Activated naive CD4-positive, alpha-beta T cell treated with Interleukin-2 at 50 U/mL for 16 hours (primary cell): ENCODE data around the gene PABPC1L.
"Not testable (repeated sequence)": the region's sequence is repeated elsewhere in the genome, so short reads cannot be mapped to it uniquely, and the experiment has no call there.

Experiments used
- DNase-seq: peaks from one replicate; pipeline ENCODE4 v3.0.0-alpha.2; 2020

Gene PABPC1L

DNA sequence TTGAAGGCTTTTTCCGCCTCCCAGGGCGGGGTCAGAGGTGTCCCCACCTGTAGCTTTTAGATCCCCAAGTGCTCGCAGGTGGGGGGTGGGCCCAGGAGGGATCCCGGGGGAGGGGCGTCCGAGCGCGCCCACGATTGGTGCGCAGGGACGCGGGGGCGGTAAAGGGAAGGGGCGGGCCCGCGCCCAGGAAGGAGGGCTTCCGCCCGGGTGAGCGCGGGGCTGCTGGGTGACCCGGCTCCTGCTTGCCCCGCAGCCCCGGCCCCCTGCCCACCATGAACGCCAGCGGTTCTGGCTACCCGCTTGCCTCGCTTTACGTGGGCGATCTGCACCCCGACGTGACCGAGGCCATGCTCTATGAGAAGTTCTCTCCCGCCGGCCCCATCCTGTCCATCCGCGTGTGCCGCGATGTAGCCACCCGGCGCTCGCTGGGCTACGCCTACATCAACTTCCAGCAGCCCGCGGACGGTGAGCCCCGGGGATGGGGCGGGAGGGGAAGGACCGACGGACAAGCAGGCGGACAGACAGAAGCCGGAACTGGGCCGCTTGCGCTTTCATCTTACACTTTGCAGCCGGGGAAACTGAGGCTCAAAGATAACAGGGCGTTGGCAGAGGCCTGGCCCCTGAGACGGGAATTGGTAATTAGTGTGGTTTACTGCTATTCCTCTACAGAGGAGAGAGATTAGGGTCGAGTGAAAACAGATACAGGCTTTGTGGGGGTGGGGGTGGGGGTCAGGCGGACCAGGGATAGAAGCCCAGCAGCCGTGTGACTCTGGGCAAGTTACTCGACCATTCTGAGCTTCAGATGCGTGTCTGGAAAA, at the start of gene PABPC1L:
PABPC1L (plus strand) TSS at position 189 of the 818 bp plus-strand sequence; CDS start at position 273, 84 bp downstream.
- peak; percentile 77 for DNase-seq

- DNase-seq = no peak
Measured at GRCh38 chr20:44861531-44862006, 48.3 kb upstream of the PABPC1L start.

GRCh38 chr20:44862286-44862685, 47.6 kb upstream of the PABPC1L start:
- DNase-seq = no peak

- not testable (repeated sequence) for DNase-seq
Measured at GRCh38 chr20:44863365-44864084, 46.3 kb upstream of the PABPC1L start.

- not testable (repeated sequence) for DNase-seq
Measured at GRCh38 chr20:44864493-44864892, 45.4 kb upstream of the PABPC1L start.

DNA sequence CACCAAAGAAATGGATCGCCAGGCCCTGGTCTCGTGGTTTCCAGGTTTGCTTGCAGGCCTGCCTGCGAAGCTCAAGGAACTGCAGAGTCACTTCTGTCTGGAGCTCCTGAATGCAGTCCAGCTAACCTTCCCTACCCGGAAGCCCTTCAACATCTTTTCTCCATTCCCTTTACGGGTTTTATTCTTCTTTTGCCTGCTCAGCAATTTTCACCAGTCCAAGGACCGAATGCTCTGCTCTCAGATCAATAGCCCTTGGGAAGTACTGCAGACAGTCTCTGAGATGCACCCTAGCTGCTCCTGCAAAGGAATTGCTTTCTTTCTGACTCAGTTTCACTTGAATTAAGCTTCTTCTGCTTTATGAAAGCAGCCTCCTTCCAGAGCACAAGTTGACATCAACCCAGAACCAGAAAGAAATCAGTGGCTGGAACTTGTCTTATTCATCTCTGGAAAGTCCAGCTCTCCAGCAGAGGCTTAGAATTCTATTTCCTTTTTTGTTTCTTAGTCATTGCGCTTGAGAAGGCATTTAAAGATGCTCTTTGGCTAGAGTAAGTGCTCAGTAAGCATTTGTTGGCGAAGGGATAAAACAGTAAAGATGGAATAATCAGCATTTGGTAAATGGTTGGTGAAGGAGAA, 43.0 kb upstream of the PABPC1L start:
- no peak for DNase-seq

DNA sequence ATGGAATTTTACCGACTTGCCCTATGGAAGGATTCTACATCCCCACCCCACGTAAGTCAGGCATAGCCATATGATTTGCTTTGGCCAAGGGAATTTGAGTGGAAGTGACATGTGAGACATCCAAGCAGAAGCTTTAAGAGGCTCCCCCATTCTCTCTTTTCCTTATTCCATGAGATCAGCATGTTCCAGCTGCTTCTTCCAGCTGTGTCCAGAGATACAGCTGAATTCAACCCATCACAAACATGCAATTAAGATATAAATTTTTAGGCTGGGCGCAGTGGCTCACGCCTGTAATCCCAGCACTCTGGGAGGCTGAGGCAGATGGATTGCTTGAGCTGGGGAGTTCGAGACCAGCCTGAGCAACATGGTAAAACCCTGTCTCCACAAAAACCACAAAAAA, 40.4 kb upstream of the PABPC1L start:
- no peak for DNase-seq

- DNase-seq = not testable (repeated sequence)
Measured at GRCh38 chr20:44882360-44882759, 27.5 kb upstream of the PABPC1L start.

DNA sequence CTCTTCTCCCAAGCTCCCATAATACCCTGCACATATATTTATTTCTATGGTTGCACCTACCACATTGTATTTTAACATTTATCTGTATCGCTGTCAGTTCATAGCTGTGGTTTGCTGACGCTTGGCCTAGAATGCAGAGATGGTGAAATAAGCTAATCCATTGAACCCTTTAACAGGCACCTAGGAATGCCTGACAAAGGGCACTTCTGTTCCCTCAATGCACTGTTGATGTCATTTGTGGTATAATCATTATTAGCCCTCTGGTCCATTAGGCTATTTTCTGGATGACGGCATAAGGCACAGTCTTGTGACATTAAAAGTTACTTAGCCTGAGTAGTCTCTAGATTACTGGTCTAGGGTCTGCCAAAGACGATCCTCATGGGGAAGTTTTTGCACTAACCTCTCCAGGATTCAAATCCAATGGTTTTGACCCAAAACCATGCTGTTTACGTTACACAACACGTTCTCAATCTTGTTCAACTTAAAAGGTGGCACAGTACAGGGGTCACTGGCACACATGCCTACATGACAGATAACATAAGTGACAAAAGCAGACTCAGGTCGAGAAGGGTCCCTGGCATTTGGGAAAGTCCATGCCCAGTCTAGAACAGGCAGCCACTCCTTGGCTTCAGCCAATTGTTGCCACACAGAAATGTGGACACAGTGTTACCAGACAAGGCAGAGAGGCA, 26.5 kb upstream of the PABPC1L start:
- DNase-seq = no peak

DNA sequence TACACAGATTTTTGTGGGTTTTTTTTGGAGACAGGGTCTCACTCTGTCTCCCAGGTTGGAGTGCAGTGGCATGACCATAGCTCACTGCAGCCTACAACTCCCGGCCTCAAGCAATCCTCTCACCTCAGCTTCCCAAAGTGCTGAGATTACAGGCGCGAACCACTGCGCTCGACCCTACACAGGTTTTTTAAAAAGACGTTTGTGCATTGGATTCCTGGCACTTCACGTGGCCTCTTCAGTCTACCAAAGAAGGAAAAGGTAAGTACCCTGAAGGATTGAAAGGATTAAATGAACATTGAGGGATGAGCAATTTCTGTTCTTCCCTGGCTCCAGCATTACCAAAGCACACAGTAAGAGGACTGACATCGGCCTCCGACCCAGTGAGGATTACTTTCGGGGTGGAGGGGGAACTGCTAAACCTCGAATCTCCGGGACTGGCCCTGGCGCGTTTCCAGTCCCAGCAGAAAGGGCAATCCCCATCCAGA, 24.9 kb upstream of the PABPC1L start:
- DNase-seq = no peak

- DNase-seq = peak; percentile 99
Measured at GRCh38 chr20:44885392-44886265, 24.2 kb upstream of the PABPC1L start, which contains the start of gene YWHAB. YWHAB (plus strand) TSS chr20:44885705; CDS start chr20:44901534, 15,829 bp downstream.

DNA sequence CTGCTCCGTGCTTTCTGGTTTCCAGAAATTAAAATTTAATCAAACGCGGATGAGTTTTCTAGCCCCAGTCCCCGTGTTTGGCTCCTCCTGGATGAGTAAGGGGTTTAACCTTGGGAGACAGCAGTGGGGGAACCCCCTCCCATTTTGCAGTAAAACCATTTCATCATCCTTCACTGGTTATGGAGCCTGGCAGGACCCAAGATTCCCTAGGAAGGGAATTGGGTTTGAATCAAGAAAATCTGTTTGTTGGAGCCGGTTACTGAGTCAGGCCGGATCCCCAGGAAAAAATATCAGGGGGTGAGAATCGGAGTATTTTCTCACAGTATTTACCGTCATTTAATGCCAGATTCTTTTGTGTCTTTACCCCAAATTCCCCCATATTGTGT, 23.6 kb upstream of the PABPC1L start:
- DNase-seq = no peak

- DNase-seq = no peak
Measured at GRCh38 chr20:44886828-44887227, 23.0 kb upstream of the PABPC1L start.

DNA sequence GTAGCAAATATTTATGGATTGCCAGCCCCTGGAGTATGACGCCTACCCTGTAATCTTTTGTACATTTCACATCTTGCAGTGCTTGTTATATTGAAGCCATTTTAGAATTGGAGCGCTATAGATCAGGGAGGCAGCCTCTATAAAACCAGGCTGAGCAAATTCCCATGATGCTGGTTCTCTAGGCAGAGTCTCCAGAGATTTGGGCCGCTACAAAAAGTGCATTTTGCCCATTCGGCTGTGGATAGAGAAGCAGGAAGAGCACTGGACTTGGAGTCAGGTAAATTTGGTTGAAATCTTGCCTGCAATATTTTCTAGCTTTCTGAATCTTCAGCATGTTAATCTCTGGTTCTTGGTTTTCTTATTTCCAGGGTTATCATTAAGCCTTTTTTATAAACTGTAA, 22.4 kb upstream of the PABPC1L start:
- no peak for DNase-seq

DNA sequence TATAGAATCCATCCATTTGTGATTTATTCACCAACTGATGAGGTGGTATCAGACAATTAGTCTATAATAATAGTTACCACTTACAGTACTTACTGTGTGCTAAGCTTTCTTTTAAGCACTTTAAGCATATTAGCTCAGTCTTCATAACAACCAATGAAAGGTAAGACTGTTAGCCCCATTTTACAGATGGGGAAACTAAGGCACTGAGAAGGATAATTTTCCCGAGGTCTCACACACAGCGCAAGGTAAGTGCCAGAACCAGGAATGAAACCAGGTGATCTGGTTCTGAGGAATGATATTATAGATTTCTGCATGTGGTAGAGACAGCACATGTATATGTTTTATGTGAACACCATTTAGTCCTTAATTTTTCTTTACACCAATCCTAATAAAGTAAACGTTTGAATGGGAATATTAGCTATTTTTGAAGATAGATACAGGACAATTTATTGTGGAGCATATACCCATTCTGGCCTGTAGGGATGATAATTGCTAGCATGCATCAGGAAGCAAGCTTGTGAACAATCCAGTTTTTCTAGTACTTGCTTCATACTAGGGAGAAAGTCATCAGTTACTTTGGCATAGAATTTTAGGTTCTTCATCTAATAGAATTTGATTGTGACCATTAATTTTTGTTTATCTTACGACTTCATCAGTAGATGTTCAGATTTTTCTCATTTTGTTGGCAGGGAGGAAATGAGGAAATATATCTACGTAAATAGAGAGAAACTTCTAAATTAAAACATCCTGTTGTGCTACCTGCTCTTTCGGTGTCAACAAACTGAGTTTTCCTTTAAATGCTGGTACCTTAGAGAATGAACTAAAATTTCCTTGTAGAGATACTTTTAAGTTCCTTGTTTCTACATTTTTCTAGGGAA, 21.4 kb upstream of the PABPC1L start:
- DNase-seq = no peak

DNA sequence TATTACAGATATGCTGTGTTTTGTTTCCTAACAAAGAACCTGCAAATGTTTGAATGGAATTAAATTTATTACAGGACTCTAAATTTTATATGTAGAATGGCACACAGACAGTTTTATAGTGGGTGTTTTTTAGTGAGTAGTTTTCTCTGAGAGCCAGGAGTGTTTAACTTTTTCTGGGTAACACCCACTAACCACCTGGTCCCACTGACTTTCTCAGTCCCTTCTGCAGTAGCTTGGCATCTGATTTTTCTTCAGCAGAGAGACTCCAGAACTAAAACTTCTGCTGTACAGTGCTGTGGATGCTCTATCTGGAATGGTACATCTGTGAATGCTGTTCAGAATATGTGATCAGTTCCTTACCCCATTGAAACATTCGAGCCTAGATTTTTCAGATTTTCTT, 18.0 kb upstream of the PABPC1L start:
- DNase-seq = no peak

DNA sequence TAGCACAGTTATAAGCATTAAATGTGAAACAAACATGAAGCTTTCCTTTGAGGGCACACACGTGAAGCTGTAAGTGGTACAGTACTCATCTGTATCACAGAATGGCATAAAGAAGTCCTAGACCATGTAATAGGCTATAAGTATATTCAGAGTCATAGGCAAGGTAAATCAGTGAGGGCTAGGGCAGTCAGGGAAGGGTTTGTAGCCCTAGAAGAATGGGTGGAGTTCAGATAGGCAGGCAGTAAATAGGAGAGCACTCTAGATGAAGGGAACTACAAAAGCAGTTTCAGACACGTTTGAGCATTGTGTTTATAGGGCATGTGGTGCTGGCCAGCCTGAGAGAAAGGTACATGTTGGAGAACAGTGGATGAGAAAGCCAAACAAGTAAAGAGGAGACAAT, 14.9 kb upstream of the PABPC1L start:
- DNase-seq = no peak

DNA sequence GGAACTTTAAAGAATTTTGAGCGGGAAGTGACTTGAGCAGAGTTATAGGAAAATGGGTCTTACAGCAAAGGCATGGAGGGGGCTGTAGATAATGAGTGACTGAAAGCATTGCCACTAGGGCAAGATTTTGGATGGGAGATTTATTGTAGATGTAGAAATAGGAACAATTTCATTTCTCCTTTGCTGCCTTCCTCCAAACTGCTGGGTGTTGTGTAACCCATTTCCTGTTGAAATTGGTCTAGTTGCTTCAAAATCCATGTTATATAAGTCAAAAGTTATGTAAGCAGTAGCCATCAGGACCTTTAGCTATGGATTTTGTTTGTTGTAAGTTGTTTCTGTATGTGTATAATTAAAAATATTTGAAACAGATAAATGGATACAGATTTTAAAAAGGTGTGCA, 13.3 kb upstream of the PABPC1L start:
- DNase-seq = no peak

DNA sequence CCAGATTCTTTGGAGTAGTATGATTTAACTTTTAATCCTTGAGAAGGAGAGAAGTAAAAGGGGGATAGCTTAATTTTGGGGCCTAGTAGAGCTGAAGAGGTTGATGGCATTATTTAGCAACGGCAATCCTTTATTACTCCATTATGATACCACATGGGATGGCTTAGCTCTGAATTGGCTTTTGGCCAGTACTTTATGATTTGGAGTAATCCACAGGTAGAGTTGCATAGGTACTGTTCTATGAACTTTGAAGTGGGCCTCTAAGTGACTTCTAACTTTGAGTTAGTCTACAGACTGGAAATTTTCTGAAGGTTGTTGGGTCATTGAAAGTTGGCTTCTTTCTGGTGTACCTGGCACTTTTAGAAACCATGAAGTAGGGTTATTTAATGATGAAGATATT, 12.7 kb upstream of the PABPC1L start:
- DNase-seq = no peak

DNA sequence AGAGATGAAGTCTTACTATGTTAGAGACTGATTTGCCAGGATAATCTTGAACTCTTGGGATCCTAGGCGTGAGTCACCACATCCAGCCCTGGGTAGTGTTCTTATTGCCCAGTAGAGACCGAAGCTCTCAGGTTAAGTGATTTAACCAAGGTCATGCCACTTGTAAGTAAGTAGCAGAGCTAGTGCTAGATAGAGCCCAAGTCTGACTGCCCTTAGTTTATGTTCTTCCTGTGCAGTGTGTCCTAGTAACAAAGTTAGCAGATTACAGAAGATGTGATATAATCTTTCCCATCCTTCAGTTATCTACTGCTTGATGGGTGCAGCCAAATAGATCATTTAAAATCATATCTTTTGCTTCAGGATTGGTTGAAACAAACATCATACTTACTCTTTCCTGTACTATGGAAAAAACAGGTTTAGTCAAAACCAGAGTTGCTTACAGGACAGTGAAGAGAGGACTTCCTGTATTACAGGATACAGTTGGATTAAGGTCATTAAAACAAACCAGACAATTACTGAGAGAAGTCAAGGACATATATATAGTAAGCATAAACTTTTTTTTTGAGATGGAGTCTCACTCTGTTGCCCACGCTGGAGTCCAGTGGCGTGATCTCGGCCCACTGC, 9.5 kb upstream of the PABPC1L start:
- DNase-seq = no peak
